SK-N-MC (cell line): ENCODE measurements around the gene KCNQ4.

Experiments
- EZH2 ChIP-seq: fragments of 200-600 bp; sonication (generic); IDR thresholded peaks from one replicate; pipeline ENCODE4 v1.6.1; 2017; ENCODE audit warnings: antibody characterized with exemption
- POLR2AphosphoS5 ChIP-seq: IDR thresholded peaks from 2 replicates; pipeline ENCODE4 v1.6.1; 2012; ENCODE audit warnings: mild to moderate bottlenecking, low read depth, low read length, borderline replicate concordance

DNA sequence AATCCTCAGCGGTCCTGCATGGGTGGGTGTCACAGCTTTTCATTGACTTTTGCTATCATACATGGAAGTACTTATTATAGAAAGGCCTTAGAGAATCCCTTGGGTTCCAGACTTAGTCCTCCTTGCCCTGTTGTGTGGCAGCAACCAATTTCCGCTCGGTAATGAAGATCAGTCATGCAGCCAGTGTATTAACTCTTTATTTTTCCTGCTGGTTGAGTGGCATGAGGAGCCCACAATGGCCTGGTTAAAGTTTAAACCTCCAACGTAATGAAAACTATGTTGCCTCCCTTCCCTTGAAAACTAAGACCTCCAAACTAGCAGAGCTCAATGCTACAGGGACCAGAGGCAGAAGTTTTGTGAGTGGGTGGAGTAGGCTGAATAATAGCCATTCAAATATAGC lies 58.6 kb downstream of the KCNQ4 start:
- TF ChIP-seq EZH2 = no peak
- no peak for TF ChIP-seq POLR2AphosphoS5
